Superior temporal gyrus (tissue), 1 donor: ENCODE data around the gene SLC24A5.

Experiments
- DNase-seq: peaks from one replicate; pipeline ENCODE4 v3.0.0-alpha.2; 2016; ENCODE audit errors: extremely low spot score

SLC24A5 gene

GRCh38 chr15:48109856-48110531 lies 10.8 kb upstream of the SLC24A5 start:
- DNase-seq, result no peak

- no peak for DNase-seq
Observed at GRCh38 chr15:48112242-48112641, 8.5 kb upstream of the SLC24A5 start.

- no peak for DNase-seq
Observed at GRCh38 chr15:48119277-48119676, 1.5 kb upstream of the SLC24A5 start.

- DNase-seq, result no peak
Observed at GRCh38 chr15:48121849-48122248, 1.1 kb downstream of the SLC24A5 start.

GRCh38 chr15:48126667-48127355 lies 6.0 kb downstream of the SLC24A5 start:
- DNase-seq, result no peak

- DNase-seq, result no peak
Observed at GRCh38 chr15:48131324-48131723, 10.5 kb downstream of the SLC24A5 start.

GRCh38 chr15:48132874-48133273 lies 12.1 kb downstream of the SLC24A5 start:
- no peak for DNase-seq

- no peak for DNase-seq
Observed at GRCh38 chr15:48143856-48144255, 23.1 kb downstream of the SLC24A5 start.

- no peak for DNase-seq
Observed at GRCh38 chr15:48144889-48145288, 24.1 kb downstream of the SLC24A5 start.

GRCh38 chr15:48145923-48146322 lies 25.1 kb downstream of the SLC24A5 start:
- DNase-seq, result no peak

- DNase-seq, result no peak
Observed at GRCh38 chr15:48147358-48147757, 26.6 kb downstream of the SLC24A5 start.

- DNase-seq, result no peak
Observed at GRCh38 chr15:48149858-48150257, 29.1 kb downstream of the SLC24A5 start.

GRCh38 chr15:48153526-48153925 lies 32.7 kb downstream of the SLC24A5 start:
- DNase-seq, result no peak

- no peak for DNase-seq
Observed at GRCh38 chr15:48168616-48169015, 47.8 kb downstream of the SLC24A5 start.

- no peak for DNase-seq
Observed at GRCh38 chr15:48170981-48171380, 50.2 kb downstream of the SLC24A5 start.

GRCh38 chr15:48175126-48175525 lies 54.3 kb downstream of the SLC24A5 start:
- DNase-seq, result no peak

- no peak for DNase-seq
Observed at GRCh38 chr15:48176112-48176511, 55.3 kb downstream of the SLC24A5 start.

GRCh38 chr15:48176957-48177356 lies 56.2 kb downstream of the SLC24A5 start:
- DNase-seq, result no peak

- peak; percentile 73 for DNase-seq
Observed at GRCh38 chr15:48177383-48177765, 56.6 kb downstream of the SLC24A5 start.

- peak; percentile 65 for DNase-seq
Observed at GRCh38 chr15:48177766-48178647, 57.2 kb downstream of the SLC24A5 start, which contains the start of gene MYEF2. MYEF2 (minus strand) TSS chr15:48178295; CDS start chr15:48178237, 58 bp downstream.

GRCh38 chr15:48178648-48178931 lies 57.8 kb downstream of the SLC24A5 start:
- DNase-seq, result peak; percentile 49

GRCh38 chr15:48182749-48183148 lies 62.0 kb downstream of the SLC24A5 start:
- DNase-seq, result no peak

- DNase-seq, result no peak
Observed at GRCh38 chr15:48185529-48185928, 64.7 kb downstream of the SLC24A5 start.
